Gastrocnemius medialis (tissue), 4 donors: ENCODE results near the gene MTAP.

Experiments used
- CTCF ChIP-seq, 5 experiments: fragments of 450-650 bp in 3 of 5; fragments of 200-600 bp in 2 of 5; sonication (generic) in 2 of 5; IDR thresholded peaks in 4 of 5; conservative IDR thresholded peaks in 1 of 5; 1 replicate in 4 of 5; 2 replicates in 1 of 5; pipeline ENCODE4 v1.5.1; 2016 to 2019; ENCODE audit warnings: antibody characterized with exemption in 5 of 5, mild to moderate bottlenecking in 3 of 5, moderate library complexity in 3 of 5
- POLR2A ChIP-seq, 2 donors: fragments of 450-650 bp; IDR thresholded peaks; one replicate each; pipeline ENCODE4 v1.6.1; 2017; ENCODE audit warnings: antibody characterized with exemption in 2 of 2, mild to moderate bottlenecking in 2 of 2, moderate library complexity in 2 of 2

- TF ChIP-seq CTCF (IDR thresholded peaks at IDR 0.05 in 4 of 5, conservative IDR thresholded peaks at IDR 0.05 in 1 of 5) (no peak), POLR2A (IDR thresholded peaks at IDR 0.05) (no peak)
Measured at GRCh38 chr9:21801683-21802417, 586 bp upstream of the MTAP start.
